ENCODE data around the gene BMP2K.
"Not testable (repeated sequence)": the region's sequence is repeated elsewhere in the genome, so short reads cannot be mapped to it uniquely, and the experiment has no call there.

BMP2K gene

GRCh38 chr4:78863254-78863869, 87.2 kb downstream of the BMP2K start:
- DNase-seq: no peak

GRCh38 chr4:78863991-78864390, 87.8 kb downstream of the BMP2K start:
- DNase-seq: no peak

- DNase-seq: peak in 2 of 56 donors; percentile 1 to 46
Observed at GRCh38 chr4:78864405-78865024, 88.4 kb downstream of the BMP2K start.

GRCh38 chr4:78865451-78865850, 89.3 kb downstream of the BMP2K start:
- DNase-seq: no peak

- not testable (repeated sequence) for DNase-seq
Observed at GRCh38 chr4:78868712-78869111, 92.6 kb downstream of the BMP2K start.

- DNase-seq: no peak
Observed at GRCh38 chr4:78870056-78870455, 93.9 kb downstream of the BMP2K start.

GRCh38 chr4:78876568-78877320, 100.6 kb downstream of the BMP2K start:
- DNase-seq: no peak

GRCh38 chr4:78878031-78878430, 101.9 kb downstream of the BMP2K start:
- DNase-seq: no peak

- no peak for DNase-seq
Observed at GRCh38 chr4:78880874-78881492, 104.8 kb downstream of the BMP2K start.

GRCh38 chr4:78885598-78885997, 109.4 kb downstream of the BMP2K start:
- DNase-seq: no peak

- DNase-seq: no peak
Observed at GRCh38 chr4:78889955-78890354, 113.8 kb downstream of the BMP2K start.

- DNase-seq: no peak
Observed at GRCh38 chr4:78899302-78899701, 123.2 kb downstream of the BMP2K start.

GRCh38 chr4:78901882-78902281, 125.7 kb downstream of the BMP2K start:
- DNase-seq: no peak

- DNase-seq: no peak
Observed at GRCh38 chr4:78902298-78902697, 126.1 kb downstream of the BMP2K start.

GRCh38 chr4:78904143-78904542, 128.0 kb downstream of the BMP2K start:
- no peak for DNase-seq

- DNase-seq: peak in 4 of 56 donors; percentile 0 to 24 (median 2)
Observed at GRCh38 chr4:78907638-78908037, 131.5 kb downstream of the BMP2K start.

- DNase-seq: not testable (repeated sequence)
Observed at GRCh38 chr4:78908974-78909373, 132.8 kb downstream of the BMP2K start.

- DNase-seq: no peak
Observed at GRCh38 chr4:78910612-78911011, 134.5 kb downstream of the BMP2K start.

- DNase-seq: no peak
Observed at GRCh38 chr4:78922207-78922606, 146.1 kb downstream of the BMP2K start.

- no peak for DNase-seq
Observed at GRCh38 chr4:78923464-78924312, 147.5 kb downstream of the BMP2K start.

GRCh38 chr4:78926826-78927225, 150.7 kb downstream of the BMP2K start:
- no peak for DNase-seq

Data from amygdala (tissue), 56 donors.